ENCODE results near the gene IFT74.

The IFT74 gene

DNA sequence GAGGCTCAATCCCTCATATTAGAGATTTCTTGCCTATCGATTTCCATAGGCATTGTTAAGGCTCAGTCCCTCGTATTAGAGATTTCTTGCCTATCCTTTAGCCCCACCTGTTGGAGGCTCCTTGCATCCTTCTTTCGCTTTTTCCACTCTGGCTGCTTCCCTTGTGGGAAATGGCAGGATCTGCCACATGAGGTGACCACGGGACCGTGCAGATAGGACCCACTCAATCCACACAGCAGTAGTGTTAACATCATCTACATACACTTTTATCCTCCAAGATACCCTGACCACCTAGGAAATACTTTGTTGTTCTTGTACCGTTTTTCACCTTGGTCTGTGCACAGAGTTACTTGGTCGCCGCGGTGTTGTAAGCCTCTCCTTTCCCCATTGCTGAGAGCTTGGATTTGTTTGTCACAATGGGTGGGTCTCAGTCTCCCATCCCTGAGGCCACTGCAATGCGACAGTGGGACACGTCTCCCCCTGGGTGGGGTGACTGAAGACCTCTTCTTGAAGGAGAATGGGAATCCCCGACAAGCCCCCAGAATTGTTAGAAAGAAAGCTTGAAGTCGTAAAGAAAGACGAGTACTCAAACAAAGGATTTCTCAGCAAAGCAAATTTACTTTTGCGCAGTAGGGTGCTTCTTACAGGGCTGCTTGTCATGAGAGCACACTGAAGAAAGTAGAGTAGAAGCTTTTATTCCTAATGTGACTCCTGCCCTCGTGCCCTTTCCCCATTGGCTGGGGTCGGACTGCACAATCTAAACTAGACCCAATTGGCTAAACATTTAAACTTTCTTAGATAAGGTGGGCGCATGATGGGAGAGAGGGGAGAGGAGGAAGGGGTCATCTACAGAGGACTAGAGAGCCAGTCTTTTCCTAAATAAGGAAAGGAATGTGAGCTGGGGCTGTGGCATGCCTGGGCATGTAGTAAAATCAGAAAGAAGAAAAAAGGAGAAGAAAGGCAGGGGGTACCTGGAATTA lies 19.8 kb downstream of the IFT74 start:
- DNase-seq, result no peak

DNA sequence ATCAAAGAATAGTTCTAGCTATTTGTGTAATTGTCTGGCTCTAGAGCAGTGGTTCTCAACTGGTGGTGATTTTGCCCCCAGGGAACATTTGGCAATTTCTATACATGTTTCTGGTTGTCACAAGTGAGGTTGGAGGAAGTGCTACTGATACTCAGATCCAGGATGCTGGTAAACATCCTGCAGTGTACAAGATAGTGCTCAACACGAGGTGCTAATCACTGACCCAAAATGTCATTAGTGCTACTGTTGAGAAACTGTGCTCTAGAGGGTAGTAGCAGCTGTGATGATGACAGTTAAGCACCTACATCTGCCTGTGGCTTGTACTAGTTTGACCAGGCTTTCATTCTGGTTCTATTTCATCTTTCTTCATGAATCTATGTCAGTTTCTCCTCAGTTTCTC lies 27.1 kb downstream of the IFT74 start:
- DNase-seq, result no peak

DNA sequence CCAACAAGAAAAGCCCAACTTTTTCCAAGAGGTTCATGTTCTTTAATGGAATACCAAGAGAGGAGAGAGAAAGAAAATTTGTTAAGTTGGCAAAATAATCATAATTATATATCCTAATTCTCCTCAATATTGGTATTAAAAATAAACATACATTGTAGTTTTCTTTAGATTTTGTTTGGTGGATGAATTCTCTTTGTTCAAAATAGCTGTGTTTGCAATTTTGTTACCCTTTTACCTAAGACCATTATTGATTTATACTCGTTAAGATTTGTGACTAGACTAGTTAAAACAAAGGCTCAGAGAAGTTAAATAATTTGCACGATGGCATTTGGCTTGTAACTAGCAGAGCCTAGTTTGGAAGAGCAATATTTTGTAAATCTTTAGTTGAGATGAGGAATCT lies 39.6 kb downstream of the IFT74 start:
- no peak for DNase-seq

DNA sequence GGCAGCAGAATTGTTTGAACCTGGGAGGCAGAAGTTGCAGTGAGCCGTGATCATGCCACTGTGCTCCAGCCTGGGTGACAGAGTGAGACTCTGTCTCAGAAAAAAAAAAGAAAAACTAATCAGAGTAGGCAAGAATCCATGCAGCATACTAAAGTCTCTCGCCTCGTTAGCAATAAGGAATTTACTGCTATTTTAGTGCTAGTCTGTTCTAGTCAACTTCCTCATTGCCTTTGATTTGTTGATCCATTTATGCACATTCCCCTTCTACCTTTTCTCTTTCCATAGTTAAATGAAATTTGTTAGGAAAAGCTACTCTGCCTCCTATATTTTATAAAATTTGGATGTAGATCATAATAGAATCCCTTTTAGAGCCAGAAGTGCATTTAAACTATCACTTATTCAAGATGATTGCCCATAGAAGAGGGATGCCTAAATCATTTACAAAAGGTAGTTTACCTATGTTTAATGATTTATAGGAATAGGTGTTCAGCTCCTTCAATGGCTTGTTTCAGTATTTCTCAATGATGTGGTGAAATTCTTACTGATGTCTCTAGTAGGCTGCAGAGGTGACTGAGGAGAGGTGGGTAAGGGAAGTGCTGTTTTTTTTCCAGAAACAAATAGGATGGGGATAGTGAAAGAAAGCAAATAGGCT lies 47.3 kb downstream of the IFT74 start:
- peak; percentile 47 for DNase-seq

DNA sequence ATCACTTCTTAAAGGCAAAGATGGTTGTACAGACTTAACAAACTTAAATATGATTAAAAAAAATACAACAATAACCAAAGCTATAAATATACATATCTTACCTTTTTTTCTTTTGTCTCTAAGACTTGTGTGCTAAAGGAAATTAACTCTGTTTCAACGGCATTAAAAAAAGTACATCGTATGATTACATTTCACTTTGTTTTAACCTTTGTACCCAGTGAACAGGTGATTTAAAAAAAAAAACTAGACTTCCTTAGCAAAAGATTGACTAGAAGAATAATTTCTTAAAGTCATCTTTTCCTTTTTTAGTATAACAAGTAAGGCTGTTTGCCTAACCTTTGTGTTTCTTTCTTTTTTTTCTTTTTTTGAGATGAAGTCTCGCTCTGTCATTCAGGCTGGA lies 49.3 kb downstream of the IFT74 start, which contains the start of gene LRRC19:
Gene LRRC19 (minus strand): TSS at position 182 of the 400 bp plus-strand sequence. CDS start 5,978 bp downstream, outside the sequence.
- no peak for DNase-seq

DNA sequence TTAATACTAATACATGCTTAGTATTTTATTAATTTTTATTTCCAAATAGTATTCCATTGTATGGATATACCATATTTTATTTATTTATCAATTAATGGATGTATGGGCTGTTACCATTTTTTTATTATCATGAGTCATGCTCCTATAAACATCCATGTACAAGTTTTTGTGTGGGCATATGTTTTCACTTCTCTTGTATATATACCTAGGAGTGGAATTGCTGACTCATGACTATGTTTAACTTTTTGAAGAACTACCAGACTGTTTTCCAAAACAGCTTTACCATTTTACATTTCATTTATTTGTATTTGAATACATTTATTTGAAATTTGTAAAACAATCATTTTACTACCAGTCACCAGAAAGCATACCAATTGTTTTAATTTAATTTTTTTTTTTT lies 63.4 kb downstream of the IFT74 start:
- no peak for DNase-seq

DNA sequence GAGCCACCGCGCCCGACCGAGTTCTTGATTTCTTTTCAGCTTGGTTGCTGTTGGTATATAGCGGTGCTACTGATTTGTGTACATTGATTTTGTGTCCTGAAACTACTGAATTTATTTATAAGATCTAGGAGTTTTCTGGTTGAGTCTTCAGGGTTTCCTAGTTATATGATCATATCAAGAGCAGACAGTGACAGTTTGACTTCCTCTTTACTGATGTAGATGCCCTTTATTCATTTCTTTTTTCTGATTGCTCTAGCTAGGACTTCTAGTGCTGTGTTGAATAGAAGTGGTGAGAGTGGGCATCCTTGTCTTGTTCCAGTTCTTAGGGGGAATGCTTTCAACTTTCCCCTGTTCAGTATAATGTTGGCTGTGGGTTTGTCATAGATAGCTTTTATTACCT lies 66.7 kb downstream of the IFT74 start:
- DNase-seq, result no peak

DNA sequence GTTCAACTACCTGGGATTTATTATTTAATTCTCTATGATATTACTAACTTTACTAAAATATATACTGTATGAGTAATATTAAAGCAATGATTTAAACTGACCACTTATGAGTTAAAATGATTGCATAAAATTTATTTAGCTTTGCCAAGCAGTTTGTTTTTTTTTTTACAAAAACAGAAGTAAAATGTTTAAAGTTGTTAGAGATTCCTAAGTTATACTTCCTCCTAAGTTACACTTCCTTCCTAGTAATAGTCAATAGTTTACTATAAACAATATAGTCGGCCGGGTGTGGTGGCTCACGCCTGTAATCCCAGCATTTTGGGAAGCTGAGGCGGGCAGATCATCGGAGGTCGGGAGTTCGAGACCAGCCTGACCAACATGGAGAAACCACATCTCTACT lies 73.0 kb downstream of the IFT74 start:
- DNase-seq, result no peak

DNA sequence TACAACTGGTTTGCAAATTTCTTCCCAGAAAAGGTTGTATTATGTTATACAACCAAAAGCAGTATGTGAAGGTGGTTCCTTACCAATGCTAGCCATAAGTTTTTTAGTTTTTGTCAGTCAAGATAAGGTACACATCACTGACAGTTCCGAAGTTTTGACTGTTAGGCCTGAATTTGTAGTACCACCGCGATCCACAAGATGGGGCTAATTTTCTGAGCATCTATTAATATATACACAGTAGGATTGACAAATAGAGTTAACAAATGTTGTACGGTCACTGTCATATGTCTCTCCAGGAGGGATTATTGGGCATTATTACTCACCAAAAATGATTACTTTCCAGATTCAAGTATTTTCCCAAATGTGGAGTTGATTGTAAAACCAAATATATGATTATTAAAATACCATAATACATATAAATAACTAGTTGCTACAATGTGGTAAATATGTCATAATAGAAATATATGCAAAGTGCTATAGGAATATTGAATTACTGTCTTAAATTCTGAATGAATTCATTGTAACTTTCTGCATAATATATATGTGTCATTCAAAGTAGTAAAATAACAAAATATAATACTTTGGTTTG lies 77.7 kb downstream of the IFT74 start:
- peak; percentile 7 for DNase-seq

DNA sequence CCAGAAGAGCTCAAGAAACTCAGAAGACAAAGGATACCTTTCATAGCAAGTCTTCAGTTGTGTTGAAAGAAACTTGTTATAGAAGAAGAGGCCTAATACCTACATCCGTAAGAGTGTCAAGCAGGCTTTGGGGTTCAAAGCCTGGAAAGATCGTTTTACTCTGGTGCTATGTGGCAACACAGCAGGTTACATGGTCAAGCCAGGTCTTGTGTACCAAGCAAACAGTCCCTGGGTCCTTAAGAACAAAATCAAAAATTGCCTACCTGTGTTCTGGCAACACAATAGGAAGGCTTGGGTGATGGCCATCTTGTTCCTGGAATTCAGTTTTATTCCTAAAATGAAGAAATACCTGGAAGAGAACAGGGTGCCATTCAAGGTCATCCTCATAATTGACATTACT lies 81.3 kb downstream of the IFT74 start:
- no peak for DNase-seq

DNA sequence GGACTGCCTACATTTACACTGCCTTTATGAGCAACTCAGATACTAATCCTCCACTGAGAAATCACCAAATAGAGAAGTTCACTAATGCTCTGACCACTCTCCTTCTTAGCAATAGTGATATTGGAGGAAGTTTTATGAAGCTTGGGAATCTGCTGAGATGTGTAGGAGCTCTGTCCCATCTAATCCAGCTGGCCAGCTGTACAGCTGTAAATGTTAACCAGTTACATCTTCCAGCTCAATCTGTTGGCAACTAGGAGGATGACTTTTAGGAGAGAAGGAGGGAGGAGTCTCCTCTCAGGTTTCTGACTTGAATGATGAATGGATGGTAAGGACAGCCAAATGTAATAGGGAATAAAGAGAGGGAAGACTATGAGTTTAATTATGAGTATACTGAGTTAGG lies 85.5 kb downstream of the IFT74 start:
- DNase-seq, result no peak

DNA sequence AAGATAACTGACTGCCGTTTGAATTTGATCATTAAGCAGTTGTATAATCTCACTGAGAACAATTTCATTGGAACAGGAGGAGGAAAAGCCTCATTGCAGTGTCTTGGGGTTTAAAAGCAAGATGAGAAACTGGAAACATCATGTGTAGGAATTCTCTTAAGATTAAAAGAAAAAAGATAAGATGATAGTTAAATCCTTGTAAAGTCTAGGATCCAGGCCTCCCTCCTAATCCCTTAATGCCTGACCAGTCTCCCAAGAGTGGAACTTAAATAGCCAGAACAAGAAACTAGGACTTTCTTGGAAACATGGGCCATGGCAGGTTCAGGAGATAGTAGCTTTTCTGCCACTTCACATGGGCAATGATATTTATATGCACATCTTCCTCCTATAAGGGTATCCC lies 86.3 kb downstream of the IFT74 start:
- no peak for DNase-seq

DNA sequence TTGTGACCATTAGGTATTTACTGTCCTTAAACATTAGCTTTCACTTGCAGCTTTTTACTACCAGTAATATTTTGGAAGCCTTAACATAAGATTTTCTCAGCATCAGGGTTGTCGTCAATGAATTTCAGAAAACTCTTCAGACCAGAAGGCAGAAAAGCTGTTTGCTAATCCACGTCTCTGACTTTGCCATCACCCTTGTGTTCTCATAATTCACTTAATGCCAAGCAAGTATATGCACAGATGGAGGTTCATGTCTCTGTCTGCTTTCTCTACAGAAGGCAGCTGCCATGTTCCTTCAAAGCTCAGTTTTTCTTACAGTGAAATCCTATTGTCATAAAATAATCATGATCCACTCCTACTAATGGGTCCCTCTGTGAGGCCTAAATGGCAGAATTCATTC lies 87.0 kb downstream of the IFT74 start:
- DNase-seq, result no peak

DNA sequence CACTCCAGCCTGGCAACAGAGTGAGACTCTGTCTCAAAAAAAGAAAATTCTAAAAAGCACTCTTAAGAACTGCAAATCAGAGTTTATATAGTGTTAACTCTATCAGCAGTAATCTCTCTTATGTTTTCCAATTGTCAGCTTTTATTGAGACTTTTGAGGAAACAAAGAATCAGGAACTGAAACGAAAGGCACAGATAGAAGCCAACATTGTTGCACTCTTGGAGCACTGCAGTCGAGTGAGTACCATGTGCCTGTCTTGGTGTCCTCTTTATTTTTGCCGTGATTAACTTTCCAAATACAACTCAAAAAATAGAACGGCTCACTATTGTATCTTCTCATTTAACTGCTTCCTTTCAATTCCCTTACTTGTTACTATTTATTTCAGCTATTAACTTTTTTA lies 90.9 kb downstream of the IFT74 start:
- DNase-seq, result no peak

DNA sequence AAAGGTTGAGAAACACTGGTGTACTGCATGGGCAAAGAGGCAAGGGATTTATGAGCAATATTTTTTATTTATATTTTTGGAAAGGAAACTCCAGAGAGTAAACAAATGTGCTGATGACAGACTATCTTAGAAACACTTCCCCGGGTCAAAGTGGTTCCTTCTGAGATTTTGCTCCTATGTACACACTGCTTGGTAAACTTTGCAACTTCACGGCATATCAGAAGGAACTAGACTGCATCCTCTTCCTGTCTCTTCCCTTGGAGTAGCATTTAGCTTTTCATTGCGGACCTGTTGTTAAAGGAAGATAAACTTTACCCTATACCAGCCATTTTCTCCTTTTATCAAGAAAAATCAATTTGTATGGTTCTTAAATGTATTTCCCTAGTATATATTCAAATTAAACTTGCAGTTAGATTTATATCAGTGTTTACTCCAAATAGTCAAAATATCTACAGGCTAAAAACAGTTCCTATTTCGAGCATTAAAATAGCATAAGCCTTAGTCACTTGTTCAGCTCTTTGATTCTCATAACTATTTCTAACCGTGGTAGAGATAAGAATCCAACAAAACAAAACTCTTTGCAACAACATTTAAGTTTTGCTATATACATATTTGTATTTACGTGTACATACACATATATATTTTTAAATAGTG lies 97.3 kb downstream of the IFT74 start:
- no peak for DNase-seq

DNA sequence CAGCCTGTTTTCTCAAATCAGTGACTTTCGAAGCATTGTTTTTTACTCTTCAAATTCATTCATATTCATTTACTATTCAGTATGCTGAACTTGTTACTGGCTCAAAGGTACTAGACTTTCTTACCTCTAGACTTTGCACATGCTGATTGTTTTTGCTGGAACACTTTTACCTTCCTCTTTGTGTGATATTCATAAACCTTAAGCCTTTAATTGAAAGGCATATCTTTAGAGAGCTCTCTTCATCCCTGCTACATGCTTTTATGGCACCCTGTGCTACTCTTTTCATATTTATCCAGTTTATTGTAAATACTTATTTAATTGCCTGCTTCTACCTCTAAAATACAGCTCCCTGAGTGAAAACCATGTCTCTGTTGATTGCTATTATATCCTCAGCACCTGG lies 97.9 kb downstream of the IFT74 start:
- DNase-seq, result no peak

DNA sequence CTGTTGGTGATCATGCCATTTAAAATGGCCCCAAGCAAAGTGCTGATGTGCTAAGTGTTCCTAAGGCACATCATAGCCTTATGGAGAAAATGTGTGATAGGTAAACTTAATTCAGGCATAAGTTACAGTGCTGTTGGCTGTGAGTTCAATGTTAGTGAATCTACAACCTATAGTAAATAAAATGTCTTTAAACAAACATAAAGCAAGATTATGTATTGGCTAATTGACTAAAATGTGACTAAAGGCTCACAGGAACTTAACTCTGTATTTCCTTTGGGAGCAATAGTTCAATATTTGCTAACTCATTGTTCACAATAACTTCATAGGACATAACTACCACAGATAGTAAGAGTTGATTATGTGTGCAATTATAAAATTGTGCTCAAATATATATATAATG lies 98.6 kb downstream of the IFT74 start:
- no peak for DNase-seq

DNA sequence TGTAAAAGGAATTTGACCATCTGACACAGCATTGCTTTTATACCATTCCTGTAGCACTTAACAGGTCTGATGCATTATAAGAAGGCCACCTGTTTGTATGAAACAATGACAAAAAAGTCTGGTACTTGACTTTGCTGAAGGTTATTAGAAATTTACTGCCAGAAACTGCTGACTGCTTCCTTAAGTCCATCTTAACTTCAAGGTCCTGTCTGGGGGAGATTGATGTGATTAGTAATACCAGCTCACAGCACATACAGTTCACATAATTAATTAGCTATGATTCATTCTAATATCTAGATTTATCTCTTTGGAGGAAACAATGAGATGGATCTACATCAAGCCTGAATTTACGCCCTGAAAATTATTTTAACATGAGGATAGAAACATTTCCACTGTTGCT lies 103.2 kb downstream of the IFT74 start:
- no peak for DNase-seq

DNA sequence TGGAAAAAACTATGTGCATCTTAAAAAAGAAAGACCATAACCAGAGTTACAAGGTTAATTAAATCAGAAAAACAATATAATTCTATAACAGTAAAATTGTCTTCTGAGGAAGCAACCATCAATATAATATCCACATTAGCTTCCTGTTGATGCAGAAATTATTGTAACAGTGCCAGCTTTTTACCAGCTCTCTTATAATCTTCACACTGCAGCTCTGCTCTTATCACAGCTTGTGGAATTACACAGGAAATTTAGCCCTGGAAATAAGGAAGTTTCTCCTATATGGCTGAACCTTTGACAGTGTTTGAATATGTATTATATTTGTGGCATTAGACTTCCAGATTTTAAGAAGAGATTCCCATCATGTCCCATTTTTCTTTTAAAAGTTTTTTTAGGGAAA lies 103.7 kb downstream of the IFT74 start:
- DNase-seq, result no peak

DNA sequence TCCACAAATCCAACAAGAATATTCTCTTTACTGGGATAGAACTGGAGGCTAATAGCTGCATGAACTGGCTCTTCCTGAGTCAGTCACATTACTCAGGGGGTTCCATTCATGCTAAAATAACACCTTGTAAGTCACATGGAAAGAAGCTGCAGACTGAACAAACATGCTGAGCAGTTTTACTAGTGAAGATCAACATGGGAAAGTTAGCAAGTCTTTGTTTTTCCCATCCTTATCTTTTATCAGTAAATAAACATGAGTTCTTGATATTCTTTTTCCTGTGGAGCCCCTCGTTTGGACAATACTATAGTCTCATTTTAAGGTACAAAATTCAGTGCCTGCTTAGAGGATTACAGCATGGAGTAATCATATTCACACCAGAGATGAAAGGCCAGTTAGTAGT lies 109.1 kb downstream of the IFT74 start:
- DNase-seq, result no peak

DNA sequence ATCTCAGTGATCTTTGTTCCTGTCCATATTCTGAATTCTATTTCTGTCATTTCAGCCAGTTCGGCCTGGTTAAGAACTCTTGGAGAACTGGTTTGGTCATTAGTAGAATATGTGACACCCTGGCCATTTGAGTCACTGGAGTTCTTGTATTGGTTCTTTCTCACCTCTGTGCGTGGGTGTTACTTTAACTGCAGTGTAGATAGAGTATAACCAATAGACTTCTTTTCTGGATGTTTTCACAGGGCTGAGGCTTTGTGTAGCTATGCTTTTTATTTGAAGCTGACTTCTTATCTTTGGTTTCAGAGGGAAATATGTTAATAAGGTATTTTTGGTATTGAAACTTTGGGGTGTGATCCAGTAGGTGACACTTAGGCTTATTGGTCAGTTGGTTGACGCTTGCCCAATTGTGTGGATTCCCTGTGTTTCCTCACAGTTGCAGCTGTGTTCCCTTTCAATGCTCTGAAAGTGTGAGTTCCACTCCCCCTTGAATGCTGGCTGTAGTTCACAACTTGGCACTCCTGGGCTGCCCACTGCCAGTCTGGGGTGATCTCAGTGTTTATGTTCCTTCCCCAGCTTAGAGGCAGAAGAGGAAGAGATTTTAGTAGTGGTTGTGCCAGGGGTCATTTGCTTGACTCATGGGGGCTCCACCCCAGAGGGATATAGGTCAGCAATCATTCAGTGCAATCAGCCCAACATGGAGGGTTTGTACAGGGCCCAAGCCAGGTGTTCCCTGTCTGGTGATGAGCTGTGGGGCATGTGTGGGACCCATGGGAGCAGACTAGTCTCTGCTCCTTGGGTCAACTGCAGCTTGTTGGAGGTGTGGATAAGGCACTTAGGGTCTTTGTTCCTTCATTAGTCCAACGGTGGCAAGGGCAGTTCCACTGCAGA lies 117.9 kb downstream of the IFT74 start:
- no peak for DNase-seq

DNA sequence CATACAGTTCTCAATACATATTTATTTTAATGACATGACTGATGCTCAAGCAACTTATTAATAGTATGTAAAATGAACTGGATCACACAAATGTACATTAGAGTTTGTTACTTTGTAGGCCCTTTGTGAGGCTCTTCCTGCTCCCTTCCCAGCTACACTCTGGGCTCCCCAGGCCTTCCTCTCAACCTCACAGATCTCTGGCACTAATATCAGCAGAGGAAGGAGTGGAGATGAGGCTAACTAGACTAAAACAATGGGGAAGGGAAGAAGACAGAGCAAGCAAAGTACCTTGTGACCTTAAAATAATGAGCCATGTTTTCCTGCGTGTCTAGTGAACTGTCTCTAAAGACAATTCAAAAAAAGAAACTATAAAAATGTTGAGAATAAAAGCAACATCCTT lies 122.5 kb downstream of the IFT74 start:
- DNase-seq, result no peak
